ENCODE results near the gene PABPN1L.

The PABPN1L gene

GRCh38 chr16:88867581-88868246 is 1.3 kb upstream of the PABPN1L start:
- 97% methylated on average over 24 of the region's 24 CpGs for WGBS (ENCODE audit: insufficient coverage)
- Histone ChIP-seq H3K27ac (ENCODE audit: insufficient read depth in 1 of 2, low read depth in 1 of 2, low read length in 2 of 2, poor library complexity in 1 of 2, severe bottlenecking in 2 of 2) (no peak overlapping the region), H3K36me3 (ENCODE audit: control insufficient read depth in 4 of 4, insufficient read depth in 4 of 4, low read length in 3 of 4) (peaks cover 0 to 4% (median 2%) of the 10 kb centered on the region in 4 experiments), H3K4me1 (ENCODE audit: control extremely low read depth in 1 of 4, control insufficient read depth in 4 of 4, insufficient read depth in 4 of 4, low read length in 3 of 4) (peaks cover 0 to 15% (median 7%) of the 10 kb centered on the region in 4 experiments), H3K9me3 (ENCODE audit: control extremely low read depth in 1 of 5, control insufficient read depth in 4 of 5, insufficient read depth in 2 of 5, low read depth in 1 of 5, low read length in 4 of 5) (no peaks in the 10 kb centered on the region), H3K27me3 (replicated peaks in 2 of 5; ENCODE audit: control insufficient read depth in 4 of 5, insufficient read depth in 5 of 5, low read length in 4 of 5) (peaks cover 0 to 17% (median 0%) of the 10 kb centered on the region in 5 experiments), H3K4me3 (ENCODE audit: control insufficient read depth in 1 of 7, extremely low read depth in 1 of 7, insufficient read depth in 4 of 7, low read depth in 2 of 7, low read length in 6 of 7) (no peak overlapping the region)
- DNase-seq = no peak
- CTCF ChIA-PET = interaction anchor here (2.1 to 2.3 kb wide), 2 partner anchors 9 to 10 kb away, joined by 6 to 7 read pairs; partner anchors contain the start of genes GALNS and TRAPPC2L
- POLR2A ChIA-PET = no interaction called here

GRCh38 chr16:88865742-88866141 is 718 bp downstream of the PABPN1L start:
- Histone ChIP-seq H3K36me3 (ENCODE audit: control insufficient read depth in 4 of 4, insufficient read depth in 4 of 4, low read length in 3 of 4) (peaks cover 3 to 23% (median 16%) of the 10 kb centered on the region in 4 experiments), H3K4me1 (ENCODE audit: control extremely low read depth in 1 of 4, control insufficient read depth in 4 of 4, insufficient read depth in 4 of 4, low read length in 3 of 4) (peaks cover 0 to 6% (median 3%) of the 10 kb centered on the region in 4 experiments), H3K27me3 (replicated peaks in 2 of 5; ENCODE audit: control insufficient read depth in 4 of 5, insufficient read depth in 5 of 5, low read length in 4 of 5) (peaks cover 0 to 6% (median 0%) of the 10 kb centered on the region in 5 experiments), H3K27ac (ENCODE audit: insufficient read depth in 1 of 2, low read depth in 1 of 2, low read length in 2 of 2, poor library complexity in 1 of 2, severe bottlenecking in 2 of 2) (no peak overlapping the region), H3K9me3 (ENCODE audit: control extremely low read depth in 1 of 5, control insufficient read depth in 4 of 5, insufficient read depth in 2 of 5, low read depth in 1 of 5, low read length in 4 of 5) (no peaks in the 10 kb centered on the region), H3K4me3 (ENCODE audit: control insufficient read depth in 1 of 7, extremely low read depth in 1 of 7, insufficient read depth in 4 of 7, low read depth in 2 of 7, low read length in 6 of 7) (no peak overlapping the region)
- DNase-seq = no peak
- POLR2A ChIA-PET = no interaction called here
- CTCF ChIA-PET = interaction anchor here (1.9 to 2.3 kb wide), 2 partner anchors 8 to 10 kb away, joined by 5 to 7 read pairs; partner anchors contain the start of genes GALNS and TRAPPC2L
- WGBS (ENCODE audit: insufficient coverage) = 96% methylated on average over 15 of the region's 15 CpGs

GRCh38 chr16:88865310-88865709 is 1.1 kb downstream of the PABPN1L start:
- Histone ChIP-seq H3K4me1 (ENCODE audit: control extremely low read depth in 1 of 4, control insufficient read depth in 4 of 4, insufficient read depth in 4 of 4, low read length in 3 of 4) (peaks cover 0 to 2% (median under 1%) of the 10 kb centered on the region in 4 experiments), H3K27me3 (replicated peaks in 2 of 5; ENCODE audit: control insufficient read depth in 4 of 5, insufficient read depth in 5 of 5, low read length in 4 of 5) (peaks cover 0 to 2% (median 0%) of the 10 kb centered on the region in 5 experiments), H3K27ac (ENCODE audit: insufficient read depth in 1 of 2, low read depth in 1 of 2, low read length in 2 of 2, poor library complexity in 1 of 2, severe bottlenecking in 2 of 2) (no peak overlapping the region), H3K9me3 (ENCODE audit: control extremely low read depth in 1 of 5, control insufficient read depth in 4 of 5, insufficient read depth in 2 of 5, low read depth in 1 of 5, low read length in 4 of 5) (no peaks in the 10 kb centered on the region), H3K4me3 (ENCODE audit: control insufficient read depth in 1 of 7, extremely low read depth in 1 of 7, insufficient read depth in 4 of 7, low read depth in 2 of 7, low read length in 6 of 7) (no peak overlapping the region), H3K36me3 (ENCODE audit: control insufficient read depth in 4 of 4, insufficient read depth in 4 of 4, low read length in 3 of 4) (peaks cover 3 to 27% (median 20%) of the 10 kb centered on the region in 4 experiments)
- ChIA-PET CTCF (interaction anchor here (1.9 to 2.3 kb wide), 2 partner anchors 8 to 11 kb away, joined by 5 to 7 read pairs; partner anchors contain the start of genes GALNS and TRAPPC2L), POLR2A (interaction anchor here (1.1 kb wide), 1 partner anchor 302 kb away, joined by 3 read pairs; no protein-coding TSS in a partner anchor)
- WGBS (ENCODE audit: insufficient coverage) = 90% methylated on average over 13 of the region's 14 CpGs
- no peak for DNase-seq

- peaks cover 3 to 35% (median 28%) of the 10 kb centered on the region in 4 experiments for H3K36me3 ChIP-seq (ENCODE audit: control insufficient read depth in 4 of 4, insufficient read depth in 4 of 4, low read length in 3 of 4)
- H3K27ac ChIP-seq (ENCODE audit: insufficient read depth in 1 of 2, low read depth in 1 of 2, low read length in 2 of 2, poor library complexity in 1 of 2, severe bottlenecking in 2 of 2) = no peak overlapping the region
- WGBS (ENCODE audit: insufficient coverage) = 97% methylated on average over 10 of the region's 18 CpGs
- no peak overlapping the region for H3K4me3 ChIP-seq (ENCODE audit: control insufficient read depth in 1 of 7, extremely low read depth in 1 of 7, insufficient read depth in 4 of 7, low read depth in 2 of 7, low read length in 6 of 7)
- ChIA-PET CTCF (no interaction called here), POLR2A (interaction anchor here (0.9 to 1.1 kb wide), 2 partner anchors 15 to 303 kb away, joined by 3 to 4 read pairs; no protein-coding TSS in a partner anchor)
- no peaks in the 10 kb centered on the region for H3K27me3 ChIP-seq (replicated peaks in 2 of 5; ENCODE audit: control insufficient read depth in 4 of 5, insufficient read depth in 5 of 5, low read length in 4 of 5)
- no peaks in the 10 kb centered on the region for H3K9me3 ChIP-seq (ENCODE audit: control extremely low read depth in 1 of 5, control insufficient read depth in 4 of 5, insufficient read depth in 2 of 5, low read depth in 1 of 5, low read length in 4 of 5)
- H3K4me1 ChIP-seq (ENCODE audit: control extremely low read depth in 1 of 4, control insufficient read depth in 4 of 4, insufficient read depth in 4 of 4, low read length in 3 of 4) = no peaks in the 10 kb centered on the region
- DNase-seq = no peak
These were observed 1.9 kb downstream of the PABPN1L start for GRCh38 chr16:88864521-88864920.

GRCh38 chr16:88864099-88864498 is 2.4 kb downstream of the PABPN1L start:
- Histone ChIP-seq H3K4me3 (ENCODE audit: control insufficient read depth in 1 of 7, extremely low read depth in 1 of 7, insufficient read depth in 4 of 7, low read depth in 2 of 7, low read length in 6 of 7) (no peak overlapping the region), H3K27ac (ENCODE audit: insufficient read depth in 1 of 2, low read depth in 1 of 2, low read length in 2 of 2, poor library complexity in 1 of 2, severe bottlenecking in 2 of 2) (no peak overlapping the region), H3K36me3 (ENCODE audit: control insufficient read depth in 4 of 4, insufficient read depth in 4 of 4, low read length in 3 of 4) (peaks cover 3 to 39% (median 30%) of the 10 kb centered on the region in 4 experiments), H3K9me3 (ENCODE audit: control extremely low read depth in 1 of 5, control insufficient read depth in 4 of 5, insufficient read depth in 2 of 5, low read depth in 1 of 5, low read length in 4 of 5) (no peaks in the 10 kb centered on the region), H3K4me1 (ENCODE audit: control extremely low read depth in 1 of 4, control insufficient read depth in 4 of 4, insufficient read depth in 4 of 4, low read length in 3 of 4) (no peaks in the 10 kb centered on the region), H3K27me3 (replicated peaks in 2 of 5; ENCODE audit: control insufficient read depth in 4 of 5, insufficient read depth in 5 of 5, low read length in 4 of 5) (no peaks in the 10 kb centered on the region)
- no peak for DNase-seq
- 97% methylated on average over 9 of the region's 15 CpGs for WGBS (ENCODE audit: insufficient coverage)
- POLR2A ChIA-PET = interaction anchor here (0.9 to 1.1 kb wide), 2 partner anchors 16 to 303 kb away, joined by 3 to 4 read pairs; no protein-coding TSS in a partner anchor
- CTCF ChIA-PET = no interaction called here

- Histone ChIP-seq H3K4me3 (ENCODE audit: control insufficient read depth in 1 of 7, extremely low read depth in 1 of 7, insufficient read depth in 4 of 7, low read depth in 2 of 7, low read length in 6 of 7) (no peak overlapping the region), H3K27ac (ENCODE audit: insufficient read depth in 1 of 2, low read depth in 1 of 2, low read length in 2 of 2, poor library complexity in 1 of 2, severe bottlenecking in 2 of 2) (no peak overlapping the region), H3K9me3 (ENCODE audit: control extremely low read depth in 1 of 5, control insufficient read depth in 4 of 5, insufficient read depth in 2 of 5, low read depth in 1 of 5, low read length in 4 of 5) (no peaks in the 10 kb centered on the region), H3K4me1 (ENCODE audit: control extremely low read depth in 1 of 4, control insufficient read depth in 4 of 4, insufficient read depth in 4 of 4, low read length in 3 of 4) (peaks cover 0 to 2% (median under 1%) of the 10 kb centered on the region in 4 experiments), H3K27me3 (replicated peaks in 2 of 5; ENCODE audit: control insufficient read depth in 4 of 5, insufficient read depth in 5 of 5, low read length in 4 of 5) (no peaks in the 10 kb centered on the region), H3K36me3 (ENCODE audit: control insufficient read depth in 4 of 4, insufficient read depth in 4 of 4, low read length in 3 of 4) (peaks cover 3 to 46% (median 31%) of the 10 kb centered on the region in 4 experiments)
- POLR2A ChIA-PET = no interaction called here
- no peak for DNase-seq
- WGBS (ENCODE audit: insufficient coverage) = 98% methylated on average over 9 of the region's 13 CpGs
- CTCF ChIA-PET = no interaction called here
These were observed 3.0 kb downstream of the PABPN1L start for GRCh38 chr16:88863426-88863825.

GRCh38 chr16:88862968-88863367 is 3.5 kb downstream of the PABPN1L start:
- ChIA-PET CTCF (no interaction called here), POLR2A (no interaction called here)
- Histone ChIP-seq H3K4me1 (ENCODE audit: control extremely low read depth in 1 of 4, control insufficient read depth in 4 of 4, insufficient read depth in 4 of 4, low read length in 3 of 4) (peaks cover 0 to 7% (median 4%) of the 10 kb centered on the region in 4 experiments), H3K36me3 (ENCODE audit: control insufficient read depth in 4 of 4, insufficient read depth in 4 of 4, low read length in 3 of 4) (peaks cover 3 to 49% (median 31%) of the 10 kb centered on the region in 4 experiments), H3K9me3 (ENCODE audit: control extremely low read depth in 1 of 5, control insufficient read depth in 4 of 5, insufficient read depth in 2 of 5, low read depth in 1 of 5, low read length in 4 of 5) (no peaks in the 10 kb centered on the region), H3K4me3 (ENCODE audit: control insufficient read depth in 1 of 7, extremely low read depth in 1 of 7, insufficient read depth in 4 of 7, low read depth in 2 of 7, low read length in 6 of 7) (no peak overlapping the region), H3K27me3 (replicated peaks in 2 of 5; ENCODE audit: control insufficient read depth in 4 of 5, insufficient read depth in 5 of 5, low read length in 4 of 5) (no peaks in the 10 kb centered on the region), H3K27ac (ENCODE audit: insufficient read depth in 1 of 2, low read depth in 1 of 2, low read length in 2 of 2, poor library complexity in 1 of 2, severe bottlenecking in 2 of 2) (no peak overlapping the region)
- 91% methylated on average over 17 of the region's 25 CpGs for WGBS (ENCODE audit: insufficient coverage)
- no peak for DNase-seq
